Stimulated activated naive CD8-positive, alpha-beta T cell treated with anti-CD3 and anti-CD28 coated beads, Interleukin-15, Interleukin-2, amounts not matched to agents 100 ng/mL and 50 ng/mL, for 24 hours (primary cell): Measurements from ENCODE around the gene SNF8.
"Not testable (repeated sequence)": the region's sequence is repeated elsewhere in the genome, so short reads cannot be mapped to it uniquely, and the experiment has no call there.

Experiments
- H3K27ac Mint-ChIP-seq: one replicate; pipeline ENCODE4 v1.8.0; 2021; ENCODE audit warnings: mild to moderate bottlenecking, mixed read lengths
- H3K27me3 Mint-ChIP-seq: one replicate; pipeline ENCODE4 v1.8.0; 2021; ENCODE audit warnings: mixed read lengths
- H3K36me3 Mint-ChIP-seq: one replicate; pipeline ENCODE4 v1.8.0; 2021; ENCODE audit warnings: low read depth, mixed read lengths
- H3K4me1 Mint-ChIP-seq: one replicate; pipeline ENCODE4 v1.8.0; 2021; ENCODE audit warnings: low read depth, mixed read lengths
- H3K4me3 Mint-ChIP-seq: one replicate; pipeline ENCODE4 v1.8.0; 2021; ENCODE audit warnings: mild to moderate bottlenecking, mixed read lengths
- H3K9me3 Mint-ChIP-seq: one replicate; pipeline ENCODE4 v1.8.0; 2021; ENCODE audit warnings: mixed read lengths

Gene SNF8

GRCh38 chr17:48960834-48961515 lies 16.3 kb upstream of the SNF8 start:
- H3K27ac Mint-ChIP-seq: no peak overlapping the region
- H3K9me3 Mint-ChIP-seq: no peaks in the 10 kb centered on the region
- H3K36me3 Mint-ChIP-seq: no peaks in the 10 kb centered on the region
- H3K4me3 Mint-ChIP-seq: no peak overlapping the region
- no peaks in the 10 kb centered on the region for H3K4me1 Mint-ChIP-seq
- H3K27me3 Mint-ChIP-seq: peaks cover 34% of the 10 kb centered on the region

GRCh38 chr17:48954300-48954755 lies 9.7 kb upstream of the SNF8 start:
- Mint-ChIP-seq H3K9me3 (no peaks in the 10 kb centered on the region), H3K4me3 (no peak overlapping the region), H3K36me3 (no peaks in the 10 kb centered on the region), H3K27ac (no peak overlapping the region), H3K27me3 (peaks cover 17% of the 10 kb centered on the region), H3K4me1 (peaks cover 4% of the 10 kb centered on the region)

DNA sequence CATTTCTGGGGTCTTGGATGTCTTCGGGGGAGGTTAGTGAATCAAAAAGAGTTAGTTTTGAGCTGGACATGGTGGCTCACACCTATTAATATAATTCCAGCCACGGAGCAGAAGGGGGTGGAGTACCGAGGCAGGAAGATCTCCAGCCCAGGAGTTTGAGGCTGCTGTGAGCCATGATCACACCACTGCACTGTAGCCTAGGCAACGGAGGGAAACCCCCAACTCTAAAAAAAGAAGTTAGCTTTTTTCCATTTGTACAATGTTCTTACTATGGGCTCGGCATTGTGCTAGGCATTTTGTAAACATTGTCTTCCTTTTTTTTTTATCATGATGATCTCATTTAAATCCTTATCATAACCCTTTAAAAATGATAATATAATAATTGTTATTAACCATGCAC lies 8.3 kb upstream of the SNF8 start:
- Mint-ChIP-seq H3K27me3 (peaks cover 10% of the 10 kb centered on the region), H3K27ac (no peak overlapping the region), H3K4me3 (no peak overlapping the region), H3K9me3 (no peaks in the 10 kb centered on the region), H3K36me3 (no peaks in the 10 kb centered on the region), H3K4me1 (peaks cover 4% of the 10 kb centered on the region)

GRCh38 chr17:48951572-48951971 lies 6.9 kb upstream of the SNF8 start:
- H3K27me3 Mint-ChIP-seq: peaks cover 11% of the 10 kb centered on the region
- H3K27ac Mint-ChIP-seq: no peak overlapping the region
- H3K36me3 Mint-ChIP-seq: no peaks in the 10 kb centered on the region
- peaks cover 4% of the 10 kb centered on the region for H3K4me1 Mint-ChIP-seq
- H3K4me3 Mint-ChIP-seq: no peak overlapping the region
- no peaks in the 10 kb centered on the region for H3K9me3 Mint-ChIP-seq

GRCh38 chr17:48945261-48945651 lies 614 bp upstream of the SNF8 start:
- H3K27me3 Mint-ChIP-seq, H3K9me3 Mint-ChIP-seq: not testable (repeated sequence)
- peaks cover 15% of the 10 kb centered on the region for H3K4me1 Mint-ChIP-seq
- H3K27ac Mint-ChIP-seq: peak overlapping the region; percentile 93
- peak overlapping the region; percentile 99 for H3K4me3 Mint-ChIP-seq
- H3K36me3 Mint-ChIP-seq: peaks cover 14% of the 10 kb centered on the region

- Mint-ChIP-seq H3K27ac (no peak overlapping the region), H3K36me3 (peaks cover 69% of the 10 kb centered on the region), H3K4me1 (peaks cover 3% of the 10 kb centered on the region), H3K9me3 (no peaks in the 10 kb centered on the region), H3K4me3 (no peak overlapping the region), H3K27me3 (no peaks in the 10 kb centered on the region)
These were observed 11.6 kb downstream of the SNF8 start for GRCh38 chr17:48933035-48933434.

GRCh38 chr17:48930435-48930873 lies 14.2 kb downstream of the SNF8 start:
- H3K27me3 Mint-ChIP-seq: no peaks in the 10 kb centered on the region
- H3K36me3 Mint-ChIP-seq: peaks cover 74% of the 10 kb centered on the region
- no peak overlapping the region for H3K27ac Mint-ChIP-seq
- H3K4me1 Mint-ChIP-seq: peaks cover 4% of the 10 kb centered on the region
- no peak overlapping the region for H3K4me3 Mint-ChIP-seq
- no peaks in the 10 kb centered on the region for H3K9me3 Mint-ChIP-seq

DNA sequence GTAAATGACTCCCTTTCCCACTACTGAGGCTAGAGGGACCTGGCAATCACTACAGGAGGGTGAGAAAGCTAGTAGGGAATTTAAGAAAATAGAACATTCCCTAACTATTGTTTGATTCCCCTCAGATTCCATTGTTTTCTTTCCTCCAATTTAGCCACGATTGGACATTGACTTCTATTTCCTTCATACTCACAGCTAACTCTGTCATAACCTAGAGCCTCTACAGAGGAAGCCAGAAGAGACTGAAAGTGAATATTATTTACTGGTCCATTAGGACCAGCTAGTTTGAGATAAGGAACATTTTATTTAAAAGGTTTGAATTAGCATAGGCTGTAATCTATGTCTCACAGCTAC lies 14.9 kb downstream of the SNF8 start:
- H3K36me3 Mint-ChIP-seq: peaks cover 79% of the 10 kb centered on the region
- H3K4me1 Mint-ChIP-seq: peaks cover 8% of the 10 kb centered on the region
- H3K27ac Mint-ChIP-seq: no peak overlapping the region
- no peaks in the 10 kb centered on the region for H3K27me3 Mint-ChIP-seq
- no peak overlapping the region for H3K4me3 Mint-ChIP-seq
- no peaks in the 10 kb centered on the region for H3K9me3 Mint-ChIP-seq

- H3K4me3 Mint-ChIP-seq: no peak overlapping the region
- peaks cover 80% of the 10 kb centered on the region for H3K36me3 Mint-ChIP-seq
- no peaks in the 10 kb centered on the region for H3K27me3 Mint-ChIP-seq
- H3K9me3 Mint-ChIP-seq: no peaks in the 10 kb centered on the region
- H3K27ac Mint-ChIP-seq: peak overlapping the region; percentile 61
- H3K4me1 Mint-ChIP-seq: peaks cover 8% of the 10 kb centered on the region
These were observed 15.5 kb downstream of the SNF8 start for GRCh38 chr17:48928876-48929811.

DNA sequence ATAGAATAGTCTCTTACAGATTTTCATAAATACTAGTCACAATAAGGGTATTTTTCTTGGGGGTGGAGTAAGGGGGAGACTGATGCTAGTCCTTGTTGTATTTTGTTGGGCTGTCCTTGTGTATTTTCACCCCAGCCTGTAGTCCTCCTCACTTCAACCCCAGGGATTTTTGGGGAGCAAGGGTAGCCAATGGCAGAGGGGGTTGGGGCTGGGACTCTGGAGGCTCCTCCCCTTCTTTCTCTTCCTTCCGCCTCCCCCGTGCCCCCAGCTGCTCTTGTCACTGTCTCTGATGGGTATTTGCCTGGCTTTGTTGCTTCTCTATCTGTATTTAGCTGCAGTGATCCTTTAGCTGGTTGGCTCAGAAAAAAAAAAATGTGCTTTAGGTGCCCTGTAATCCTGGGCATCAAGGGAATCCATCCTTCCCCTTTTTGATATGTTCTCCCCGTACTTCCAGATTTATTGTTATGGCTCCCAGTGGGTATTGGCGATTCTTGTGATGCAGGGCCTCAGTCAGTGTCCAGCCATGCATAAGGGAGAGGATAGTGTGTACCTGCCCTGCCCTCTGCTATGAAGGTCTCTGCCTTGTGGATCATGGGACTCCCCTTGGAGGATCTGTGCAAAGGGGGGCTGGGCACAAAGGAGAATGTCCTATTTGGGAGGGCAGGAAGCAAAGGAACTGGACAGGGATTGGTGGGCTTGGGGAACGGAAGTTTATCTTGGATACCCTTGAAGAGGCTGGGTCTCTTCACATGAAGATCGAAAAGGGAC lies 16.5 kb downstream of the SNF8 start:
- Mint-ChIP-seq H3K27ac (peak overlapping the region; percentile 63), H3K4me1 (peaks cover 8% of the 10 kb centered on the region), H3K36me3 (peaks cover 73% of the 10 kb centered on the region), H3K9me3 (no peaks in the 10 kb centered on the region), H3K27me3 (no peaks in the 10 kb centered on the region), H3K4me3 (no peak overlapping the region)

DNA sequence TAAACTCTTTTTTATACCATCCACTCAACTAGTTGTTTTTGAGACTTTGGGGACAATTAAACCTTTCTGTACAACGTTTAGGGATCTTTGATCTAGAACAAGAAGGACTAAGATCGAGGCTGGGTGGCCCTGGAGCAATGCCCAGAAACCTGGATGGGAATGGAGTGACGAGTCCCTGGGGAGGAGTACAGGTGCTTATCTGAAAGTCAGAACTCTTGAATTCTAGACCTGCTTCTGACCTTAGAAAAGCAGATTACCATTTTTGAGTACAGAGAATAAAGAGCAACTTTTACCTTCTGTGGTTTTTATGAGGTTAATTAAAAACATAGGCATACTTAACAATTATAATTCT lies 18.7 kb downstream of the SNF8 start:
- Mint-ChIP-seq H3K4me1 (peaks cover 8% of the 10 kb centered on the region), H3K4me3 (no peak overlapping the region), H3K27ac (no peak overlapping the region), H3K27me3 (no peaks in the 10 kb centered on the region), H3K36me3 (peaks cover 72% of the 10 kb centered on the region), H3K9me3 (no peaks in the 10 kb centered on the region)

- peaks cover 8% of the 10 kb centered on the region for H3K4me1 Mint-ChIP-seq
- no peaks in the 10 kb centered on the region for H3K27me3 Mint-ChIP-seq
- H3K27ac Mint-ChIP-seq: peak overlapping the region; percentile 57
- H3K4me3 Mint-ChIP-seq: no peak overlapping the region
- no peaks in the 10 kb centered on the region for H3K9me3 Mint-ChIP-seq
- peaks cover 74% of the 10 kb centered on the region for H3K36me3 Mint-ChIP-seq
These were observed 19.2 kb downstream of the SNF8 start for GRCh38 chr17:48925251-48925990.

- Mint-ChIP-seq H3K9me3 (no peaks in the 10 kb centered on the region), H3K27ac (peak overlapping the region; percentile 98), H3K4me1 (peaks cover 65% of the 10 kb centered on the region), H3K36me3 (peaks cover 81% of the 10 kb centered on the region), H3K4me3 (peak overlapping the region; percentile 79), H3K27me3 (no peaks in the 10 kb centered on the region)
These were observed 29.0 kb downstream of the SNF8 start for GRCh38 chr17:48915459-48916282.

DNA sequence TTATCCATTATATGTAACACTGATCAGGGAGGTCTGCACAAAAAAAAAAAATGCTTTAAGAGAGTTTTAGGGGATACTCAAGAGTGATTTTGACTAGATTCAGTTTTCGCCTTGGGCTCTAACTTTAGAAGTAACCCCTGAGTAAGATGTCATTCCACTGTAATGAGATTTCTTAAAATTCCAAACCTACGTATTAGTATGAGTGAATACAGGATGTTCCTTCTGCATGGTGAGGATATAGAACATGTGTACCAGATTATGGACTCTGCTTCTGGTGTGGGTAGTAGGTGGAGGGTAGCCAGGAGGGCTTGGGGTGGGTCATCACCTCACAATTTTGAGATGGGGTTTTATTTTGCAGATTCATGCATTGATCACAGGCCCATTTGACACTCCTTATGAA lies 32.2 kb downstream of the SNF8 start:
- Mint-ChIP-seq H3K27ac (peak overlapping the region; percentile 98), H3K27me3 (no peaks in the 10 kb centered on the region), H3K9me3 (no peaks in the 10 kb centered on the region), H3K4me3 (peak overlapping the region; percentile 10), H3K4me1 (peaks cover 86% of the 10 kb centered on the region), H3K36me3 (peaks cover 73% of the 10 kb centered on the region)
